Stimulated activated CD8-positive, alpha-beta memory T cell treated with anti-CD3 and anti-CD28 coated beads, Interleukin-15, amount 100 ng/mL, for 48 hours (primary cell): ENCODE measurements around the gene GPR61.

ENCODE experiments used
- DNase-seq, 2 donors: peaks; one replicate each; pipeline ENCODE4 v3.0.0-alpha.2; 2020; ENCODE audit warnings: low read depth in 2 of 2

Gene GPR61

DNA sequence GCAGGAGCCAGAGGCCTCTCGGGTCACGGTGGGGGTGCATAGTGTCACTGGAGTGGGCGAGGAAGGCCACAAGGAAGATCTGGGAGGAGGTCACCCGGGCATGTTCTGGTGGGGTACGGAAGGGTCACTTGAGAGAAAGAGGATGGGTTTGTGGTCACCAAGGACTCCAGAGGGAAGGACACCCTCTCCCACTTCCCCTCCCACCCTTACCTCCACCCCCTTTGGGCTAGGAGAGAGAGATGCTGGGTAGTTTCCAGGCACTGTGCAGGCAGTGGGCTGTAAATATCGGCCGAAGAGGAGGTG lies 30.8 kb upstream of the GPR61 start:
- no peak for DNase-seq

DNA sequence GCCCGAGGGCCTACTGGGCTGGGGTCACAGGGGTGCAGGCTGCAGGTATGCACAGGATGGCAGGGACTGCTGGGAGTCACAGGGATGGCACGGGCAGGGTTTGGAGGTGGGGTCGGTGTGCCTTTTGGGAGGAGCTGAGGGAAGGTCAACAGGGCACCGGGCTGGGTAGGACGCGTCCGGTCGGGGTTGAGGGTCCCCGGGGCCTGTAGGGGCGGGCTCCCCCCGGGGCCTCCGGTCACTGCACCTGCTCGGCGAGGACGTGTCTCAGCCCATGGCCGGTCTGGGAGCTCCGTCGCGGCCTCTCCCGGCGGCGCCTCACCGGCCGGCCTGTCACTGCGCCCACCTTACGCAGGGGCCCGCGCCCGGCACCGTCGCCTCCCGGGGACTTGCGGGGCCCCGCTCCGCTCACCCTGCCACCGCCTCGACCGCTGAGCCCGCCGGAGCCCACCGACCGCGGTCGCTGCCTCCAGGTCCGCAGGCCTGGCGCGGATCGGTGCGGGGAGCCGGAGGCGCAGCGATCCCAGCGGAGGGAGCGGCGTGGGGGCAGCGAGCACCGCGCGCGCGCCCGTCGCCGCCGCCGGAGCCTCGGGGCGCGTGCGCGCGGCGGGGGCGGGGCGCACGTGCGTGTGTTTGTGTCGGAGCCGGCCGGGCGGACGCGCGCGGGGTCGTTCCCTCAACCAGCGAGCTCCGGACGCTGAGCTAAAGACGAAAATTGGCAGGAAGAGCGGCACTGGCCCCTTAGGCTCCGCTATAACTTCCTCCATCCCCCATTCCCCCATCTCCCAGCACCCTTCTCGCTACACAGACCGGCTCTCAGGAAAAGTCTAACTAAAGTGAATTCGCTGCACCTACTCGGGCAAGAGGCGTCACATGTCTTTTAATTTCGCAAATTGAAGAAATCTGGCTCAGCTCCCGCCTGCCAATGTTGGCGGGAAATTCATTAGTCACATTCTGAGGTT lies 30.2 kb upstream of the GPR61 start, which contains the start of gene AMIGO1:
AMIGO1 (minus strand) TSS at position 552 of the 959 bp plus-strand sequence. CDS start 815 bp downstream, outside the sequence.
- peak in 1 of 2 donors; percentile 43 for DNase-seq

- DNase-seq: no peak
These were observed 26.5 kb upstream of the GPR61 start for GRCh38 chr1:109513110-109513710.

GRCh38 chr1:109514846-109515245 lies 24.8 kb upstream of the GPR61 start:
- DNase-seq: no peak

GRCh38 chr1:109516872-109517271 lies 22.8 kb upstream of the GPR61 start:
- no peak for DNase-seq

DNA sequence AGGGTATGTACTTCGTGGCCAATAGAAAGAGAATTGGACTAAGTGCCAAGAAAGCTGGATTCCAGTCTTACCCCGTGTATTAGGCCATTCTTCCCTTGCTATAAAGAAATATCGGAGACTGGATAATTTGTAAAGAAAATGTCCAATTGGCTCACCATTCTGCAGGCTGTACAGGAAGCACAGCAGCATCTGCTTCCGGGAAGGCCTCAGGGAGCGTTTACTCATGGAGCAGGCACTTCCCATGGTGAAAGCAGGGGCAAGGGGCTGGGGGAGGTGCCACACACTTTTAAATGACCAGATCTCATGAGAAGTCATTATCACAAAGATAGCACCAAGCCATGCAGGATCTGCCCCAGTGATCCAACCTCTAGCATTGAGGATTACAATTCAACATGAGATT lies 22.3 kb upstream of the GPR61 start:
- no peak for DNase-seq

DNA sequence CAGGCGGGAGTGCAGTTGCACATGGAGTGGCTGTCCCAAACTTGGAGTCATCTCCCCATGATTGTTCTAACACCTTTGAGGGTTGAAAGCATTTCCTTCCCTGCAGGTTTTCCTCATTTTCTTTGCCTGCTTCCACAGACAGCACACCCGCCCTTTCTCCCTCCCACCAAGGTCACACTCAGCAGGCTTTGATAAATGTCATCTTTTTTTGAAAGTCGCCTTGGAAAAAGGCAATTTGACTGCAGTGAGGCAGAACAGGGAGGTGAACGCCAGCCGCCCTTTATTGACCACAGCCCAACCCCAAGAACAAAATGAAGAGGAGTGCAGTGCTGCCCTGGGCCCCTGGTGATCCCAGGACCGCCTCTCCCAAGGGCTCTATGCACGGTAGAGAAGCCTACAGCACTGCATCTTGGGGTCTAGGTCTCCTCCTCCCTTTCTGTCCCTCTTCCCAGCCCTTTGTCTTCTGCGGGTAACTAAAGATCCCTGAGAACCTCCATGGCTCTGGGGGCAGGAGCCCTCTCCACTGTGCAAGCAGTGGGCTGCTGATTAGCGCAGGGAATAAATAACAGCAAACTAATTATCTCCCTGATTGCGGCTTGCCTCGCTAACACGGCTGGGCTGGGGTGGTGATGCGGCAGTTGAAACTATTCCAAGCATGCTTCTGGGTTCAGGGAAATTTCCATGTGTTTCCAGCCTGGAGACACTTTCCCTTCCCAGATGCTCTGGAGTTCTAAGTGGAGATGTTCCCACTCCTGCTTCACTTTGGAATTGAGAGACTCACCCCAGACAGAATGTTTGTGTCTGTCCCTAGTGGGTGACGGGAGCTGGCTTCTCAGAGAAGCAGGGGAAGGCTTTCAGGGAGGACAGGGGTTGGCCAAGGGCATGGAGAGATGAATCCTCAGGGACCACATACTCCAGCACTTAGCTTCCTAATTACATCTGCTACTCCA lies 18.4 kb upstream of the GPR61 start:
- no peak for DNase-seq

DNA sequence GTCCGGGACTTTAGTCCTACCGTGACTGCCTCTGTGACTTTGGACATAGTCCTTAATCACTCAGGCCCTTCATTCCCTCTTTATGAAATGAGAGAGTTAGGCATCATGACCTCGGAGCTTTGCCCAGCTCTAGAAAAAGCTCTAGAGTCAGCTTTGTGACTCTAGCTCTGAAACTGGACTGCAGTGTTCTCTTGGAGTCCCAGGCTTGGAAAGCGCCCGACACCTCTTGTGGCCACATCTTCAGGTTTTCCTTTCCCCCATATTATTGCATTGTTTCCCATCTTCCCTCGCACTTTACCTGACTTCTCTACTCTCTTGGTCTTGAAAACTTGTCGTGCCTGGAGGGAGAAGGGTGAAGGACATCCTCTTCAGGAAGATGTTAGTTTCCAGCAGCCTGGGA lies 17.6 kb upstream of the GPR61 start:
- DNase-seq: no peak

DNA sequence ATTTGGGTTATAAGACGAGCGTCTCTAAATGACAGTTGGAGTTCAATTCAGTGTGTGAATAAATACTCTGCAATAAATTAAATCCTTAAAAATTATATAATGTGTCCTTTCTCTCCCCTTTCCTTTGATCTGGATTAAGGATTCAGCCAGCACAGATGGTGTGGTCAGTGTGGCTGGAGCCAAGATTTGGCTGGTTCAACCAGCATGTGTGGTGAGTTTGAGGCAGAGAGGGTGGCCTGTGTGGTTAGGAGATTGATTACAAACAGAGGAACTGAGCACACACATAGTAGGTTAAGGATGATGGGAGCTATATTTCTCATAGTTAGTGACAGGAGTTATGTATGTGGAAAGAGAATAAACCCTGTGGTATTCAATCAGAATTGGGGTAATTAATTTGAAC lies 16.0 kb upstream of the GPR61 start:
- DNase-seq: no peak

- no peak for DNase-seq
These were observed 12.4 kb upstream of the GPR61 start for GRCh38 chr1:109527098-109527811.

GRCh38 chr1:109527846-109528695 lies 11.6 kb upstream of the GPR61 start:
- DNase-seq: no peak

GRCh38 chr1:109528712-109529111 lies 11.0 kb upstream of the GPR61 start:
- DNase-seq: no peak

GRCh38 chr1:109529881-109530456 lies 9.7 kb upstream of the GPR61 start:
- no peak for DNase-seq

DNA sequence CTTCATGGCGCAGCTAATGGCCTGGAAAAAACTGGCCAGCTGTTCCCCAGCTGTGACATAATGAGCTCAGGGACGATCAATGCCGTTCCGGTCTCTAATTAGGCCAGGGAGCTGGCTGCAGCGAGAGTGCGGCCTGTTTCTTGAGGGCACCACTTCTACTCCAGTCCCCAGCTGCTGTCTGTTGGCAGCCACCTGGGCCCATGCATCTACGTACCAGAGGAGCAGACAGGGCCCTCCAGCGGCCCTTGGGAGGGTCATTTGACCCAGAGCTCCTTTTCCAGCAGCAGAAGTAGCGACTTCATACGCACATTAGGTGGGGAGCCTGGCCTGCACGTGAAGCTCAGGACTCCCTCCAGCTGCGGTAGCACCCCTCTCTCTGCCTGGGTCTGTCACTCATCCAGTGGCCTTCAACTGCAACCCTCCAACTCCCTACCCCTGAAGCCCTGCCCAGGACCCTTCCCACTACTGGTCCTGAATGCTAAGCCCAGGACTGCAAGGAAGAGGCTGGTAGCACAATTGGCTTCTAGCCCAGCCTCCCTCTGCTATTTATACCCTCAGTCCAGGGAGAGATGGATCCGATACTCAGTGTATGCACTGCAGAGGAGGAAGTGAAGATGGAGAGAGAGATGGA lies 9.1 kb upstream of the GPR61 start:
- no peak for DNase-seq

- DNase-seq: no peak
These were observed 8.3 kb upstream of the GPR61 start for GRCh38 chr1:109531380-109531779.

DNA sequence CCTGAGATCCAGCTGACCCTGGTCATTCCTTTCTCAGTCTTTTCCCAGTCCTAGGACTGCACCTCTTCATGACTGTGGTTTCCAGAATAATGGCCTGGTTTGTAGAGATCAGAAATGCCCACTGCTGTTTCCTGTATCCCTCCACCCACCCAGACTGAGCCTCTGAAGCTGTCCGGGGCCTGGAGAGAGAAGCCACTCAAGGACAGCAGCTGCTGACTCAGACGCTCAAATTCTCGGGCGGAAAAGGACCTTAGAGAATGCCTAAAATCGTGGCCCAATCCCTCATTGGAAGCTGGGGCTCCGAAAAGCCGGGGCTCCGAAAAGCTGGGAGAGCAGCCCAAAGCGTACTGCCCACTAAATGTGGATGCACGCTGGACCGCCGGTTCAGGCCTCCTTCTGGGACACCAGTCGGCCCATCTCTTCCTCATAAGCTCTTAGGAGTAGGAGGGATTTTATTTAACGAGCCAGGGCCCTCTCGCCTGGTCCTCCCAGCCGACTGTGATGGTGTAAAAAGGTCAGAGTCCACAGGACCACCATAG lies 7.8 kb upstream of the GPR61 start:
- DNase-seq: no peak

- peak; percentile 75 to 80 for DNase-seq
These were observed 7.1 kb upstream of the GPR61 start for GRCh38 chr1:109532365-109533136.

- no peak for DNase-seq
These were observed 5.3 kb upstream of the GPR61 start for GRCh38 chr1:109534307-109534858.
